Measurements from ENCODE around the gene FOXK2. TPM values are rescaled to one million over a fixed set of nuclear protein-coding genes. Genes with fewer than 3 reads are reported as not detected.

The FOXK2 gene
- total and polyA plus RNA-seq, 2 of the 8 experiments (the other 6 are each of a cell fraction or from before 2014, with no cell fraction given) = 34.7 to 64.9 TPM

DNA sequence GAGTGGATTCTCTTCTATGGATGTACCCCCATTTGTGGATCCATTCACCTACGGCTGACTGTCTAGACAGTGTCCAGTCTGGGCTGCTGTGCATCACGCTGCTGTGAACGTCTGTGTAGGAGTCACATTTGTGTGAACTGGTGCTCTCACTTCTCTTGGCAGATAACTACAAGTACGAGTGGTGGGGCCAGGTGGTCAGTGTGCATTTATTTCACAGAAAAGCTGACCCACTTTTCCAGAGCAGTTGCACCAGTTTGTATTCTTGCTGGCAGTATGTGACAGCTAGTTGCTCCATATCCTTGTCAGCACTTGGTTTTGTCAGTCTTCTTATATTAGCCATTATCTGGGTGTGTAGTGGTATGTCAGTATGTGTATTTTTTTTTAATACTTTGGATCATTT lies 28.4 kb downstream of the FOXK2 start:
- Histone ChIP-seq H3K23ac (ENCODE audit: insufficient read length) (no peak overlapping the region), H2BK120ac (replicated peaks; ENCODE audit: low read depth, low read length) (no peak overlapping the region), H2BK5ac (ENCODE audit: low read depth, low read length) (no peak overlapping the region), H2BK12ac (ENCODE audit: low read depth, low read length) (no peak overlapping the region), H3K79me1 (ENCODE audit: low read depth, low read length) (peaks cover 22% of the 10 kb centered on the region), H3K9me3 (ENCODE audit: insufficient read depth in 2 of 2, low read depth in 1 of 2, low read length in 1 of 2) (0 out of 4 replicates have a peak, but pooled peaks cover 0 to 2% of the 10 kb centered on the region in 2 experiments), H3K4me1 (replicated peaks in 1 of 4; ENCODE audit: control insufficient read depth in 3 of 4, insufficient read depth in 4 of 4, low read length in 3 of 4) (peaks cover 0 to 6% (median under 1%) of the 10 kb centered on the region in 4 experiments; a peak in 3 of 7 replicates), H4K8ac (ENCODE audit: extremely low read depth, insufficient read depth, low read length) (no peak overlapping the region), H3K4ac (replicated peaks; ENCODE audit: insufficient read length, low read depth, low read length) (no peak overlapping the region), H4K20me1 (replicated peaks in 1 of 2; ENCODE audit: control insufficient read depth in 1 of 2, insufficient read depth in 2 of 2, low read length in 2 of 2) (peaks cover 23 to 47% of the 10 kb centered on the region in 2 experiments), H3K18ac (ENCODE audit: extremely low read depth, low read length) (no peak overlapping the region), H4K91ac (replicated peaks; ENCODE audit: insufficient read length, low read length) (no peak overlapping the region), H3K79me2 (ENCODE audit: control insufficient read depth in 1 of 2, insufficient read depth in 2 of 2, low read length in 2 of 2) (peaks cover 35 to 94% of the 10 kb centered on the region in 2 experiments), H3K36me3 (ENCODE audit: control insufficient read depth in 2 of 4, insufficient read depth in 4 of 4, low read length in 3 of 4) (no peaks in the 10 kb centered on the region), H3K56ac (replicated peaks; ENCODE audit: insufficient read length, low read depth, low read length) (no peak overlapping the region), H2AK5ac (ENCODE audit: low read depth, low read length) (no peak overlapping the region), H3K23me2 (ENCODE audit: low read depth, low read length) (no peaks in the 10 kb centered on the region), H3K4me2 (ENCODE audit: insufficient read depth in 1 of 2, low read depth in 2 of 2, low read length in 2 of 2) (no peak overlapping the region), H2BK20ac (ENCODE audit: low read length) (no peak overlapping the region), H3K14ac (ENCODE audit: insufficient read length) (no peak overlapping the region), H3K27me3 (replicated peaks in 1 of 4; ENCODE audit: control insufficient read depth in 3 of 4, extremely low read depth in 1 of 4, insufficient read depth in 3 of 4, low read length in 3 of 4) (no peaks in the 10 kb centered on the region), H3K27ac (ENCODE audit: low read depth, low read length) (no peak overlapping the region), H3K9ac (replicated peaks in 1 of 4; ENCODE audit: extremely low read depth in 1 of 4, low read depth in 3 of 4, low read length in 3 of 4) (no peak overlapping the region), H4K5ac (ENCODE audit: insufficient read length, low read depth, low read length) (no peak overlapping the region), H2BK15ac (ENCODE audit: low read length) (no peak overlapping the region), H2AFZ (ENCODE audit: low read length) (no peak overlapping the region), H3K4me3 (ENCODE audit: extremely low read depth in 1 of 4, insufficient read depth in 2 of 4, low read depth in 3 of 4, low read length in 4 of 4) (no peak overlapping the region)
- CTCF ChIA-PET (ENCODE audit: partially characterized antibody) = interaction anchor here (0.7 to 1.6 kb wide), 2 partner anchors 9 to 192 kb away, joined by 3 to 4 read pairs; no protein-coding TSS in a partner anchor
- FAIRE-seq (no peak), DNase-seq (ENCODE audit: low read depth in 1 of 2, low spot score in 2 of 2) (no peak)
- WGBS, 2 experiments (ENCODE audit: extremely low coverage in 1 of 2, insufficient coverage in 1 of 2, insufficient read length in 1 of 2, insufficient replicate concordance in 2 of 2, low coverage in 1 of 2, low lambda C conversion rate in 2 of 2, missing lambda C conversion rate in 1 of 2) = 95% methylated on average over 4 of the region's 4 CpGs; no CpG with 5 or more reads in 1 of the 2 experiments
- POLR2A ChIA-PET (ENCODE audit: partially characterized antibody) = no interaction called here
- TF ChIP-seq KDM5A (IDR thresholded peaks at IDR 0.05; ENCODE audit: low read length) (no peak), SAP30 (IDR thresholded peaks at IDR 0.05; ENCODE audit: insufficient read depth, insufficient replicate concordance, low read length) (no peak), JUN (IDR thresholded peaks at IDR 0.05; ENCODE audit: low read depth, low read length) (no peak), SP1 (IDR thresholded peaks at IDR 0.05; ENCODE audit: low read depth, low read length) (no peak), JUND (IDR thresholded peaks at IDR 0.05; ENCODE audit: low read length) (no peak)
- TF ChIP-seq, protein P1, sequence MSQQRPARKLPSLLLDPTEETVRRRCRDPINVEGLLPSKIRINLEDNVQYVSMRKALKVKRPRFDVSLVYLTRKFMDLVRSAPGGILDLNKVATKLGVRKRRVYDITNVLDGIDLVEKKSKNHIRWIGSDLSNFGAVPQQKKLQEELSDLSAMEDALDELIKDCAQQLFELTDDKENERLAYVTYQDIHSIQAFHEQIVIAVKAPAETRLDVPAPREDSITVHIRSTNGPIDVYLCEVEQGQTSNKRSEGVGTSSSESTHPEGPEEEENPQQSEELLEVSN (IDR thresholded peaks at IDR 0.05) = no peak
